ENCODE results near the gene GRIK4. TPM values are rescaled to one million over a fixed set of nuclear protein-coding genes. Genes with fewer than 3 reads are reported as not detected.

GRIK4 gene
- total and polyA plus RNA-seq, 2 donors from 2014 or later, result 0.25 TPM; not detected in 1

DNA sequence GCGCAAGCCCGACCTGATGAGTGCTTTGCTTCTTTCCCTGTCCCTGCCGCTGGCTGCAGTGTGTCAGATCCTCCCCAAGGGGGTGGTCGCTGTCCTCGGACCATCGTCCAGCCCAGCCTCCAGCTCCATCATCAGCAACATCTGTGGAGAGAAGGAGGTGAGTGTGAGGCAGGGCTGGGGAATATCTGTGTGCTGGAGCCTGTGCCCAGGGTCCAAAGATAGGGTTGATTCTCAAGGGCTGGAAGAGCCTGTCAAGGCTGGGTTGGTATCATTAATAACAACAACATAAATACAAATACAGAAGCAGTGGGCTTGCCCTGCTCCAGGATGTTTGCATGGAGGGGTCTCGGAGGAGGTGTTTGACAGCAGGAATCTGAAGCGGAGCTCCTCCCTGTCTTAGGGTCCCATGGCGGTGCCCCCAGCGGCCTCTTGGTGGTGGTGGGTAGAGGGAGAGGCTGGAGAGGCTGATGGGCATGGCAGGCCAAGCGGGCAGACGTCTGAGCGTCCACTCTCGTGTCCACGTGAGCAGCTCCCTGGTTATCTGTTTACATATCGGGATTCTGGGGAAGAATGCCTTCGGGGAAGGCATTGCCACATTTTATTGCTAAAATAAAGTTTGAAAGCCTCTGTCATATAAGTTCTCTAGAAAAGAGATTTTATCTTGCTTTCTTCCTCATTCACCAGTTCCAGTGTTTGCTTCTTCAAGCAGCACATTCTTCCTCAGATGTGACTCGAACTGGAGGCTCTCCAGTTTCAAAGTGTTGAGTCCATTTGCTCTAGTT, 304.0 kb downstream of the GRIK4 start:
- Histone ChIP-seq H3K27me3 (ENCODE audit: control insufficient read depth, insufficient read depth, low read length) (no peaks in the 10 kb centered on the region), H3K27ac (ENCODE audit: low read depth in 2 of 2, low read length in 2 of 2) (no peak overlapping the region), H3K4me1 (ENCODE audit: control insufficient read depth in 2 of 3, insufficient read depth in 2 of 3, low read depth in 1 of 3, low read length in 3 of 3) (no peaks in the 10 kb centered on the region), H3K36me3 (ENCODE audit: control insufficient read depth in 2 of 3, insufficient read depth in 3 of 3, low read length in 3 of 3) (no peaks in the 10 kb centered on the region), H3K4me3 (ENCODE audit: low read length in 3 of 3) (no peak overlapping the region), H3K9me3 (ENCODE audit: control insufficient read depth in 2 of 3, insufficient read depth in 1 of 3, low read length in 3 of 3) (no peaks in the 10 kb centered on the region), H3K9ac (ENCODE audit: low read length in 3 of 3) (no peak overlapping the region)
- FAIRE-seq (no peak), DNase-seq (peak in 1 of 5 donors; percentile 65)
- intact Hi-C loops (cut with DNase I), result no loop called here
- TF ChIP-seq, protein P1, sequence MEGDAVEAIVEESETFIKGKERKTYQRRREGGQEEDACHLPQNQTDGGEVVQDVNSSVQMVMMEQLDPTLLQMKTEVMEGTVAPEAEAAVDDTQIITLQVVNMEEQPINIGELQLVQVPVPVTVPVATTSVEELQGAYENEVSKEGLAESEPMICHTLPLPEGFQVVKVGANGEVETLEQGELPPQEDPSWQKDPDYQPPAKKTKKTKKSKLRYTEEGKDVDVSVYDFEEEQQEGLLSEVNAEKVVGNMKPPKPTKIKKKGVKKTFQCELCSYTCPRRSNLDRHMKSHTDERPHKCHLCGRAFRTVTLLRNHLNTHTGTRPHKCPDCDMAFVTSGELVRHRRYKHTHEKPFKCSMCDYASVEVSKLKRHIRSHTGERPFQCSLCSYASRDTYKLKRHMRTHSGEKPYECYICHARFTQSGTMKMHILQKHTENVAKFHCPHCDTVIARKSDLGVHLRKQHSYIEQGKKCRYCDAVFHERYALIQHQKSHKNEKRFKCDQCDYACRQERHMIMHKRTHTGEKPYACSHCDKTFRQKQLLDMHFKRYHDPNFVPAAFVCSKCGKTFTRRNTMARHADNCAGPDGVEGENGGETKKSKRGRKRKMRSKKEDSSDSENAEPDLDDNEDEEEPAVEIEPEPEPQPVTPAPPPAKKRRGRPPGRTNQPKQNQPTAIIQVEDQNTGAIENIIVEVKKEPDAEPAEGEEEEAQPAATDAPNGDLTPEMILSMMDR (IDR thresholded peaks at IDR 0.05; ENCODE audit: borderline replicate concordance, extremely low read depth, insufficient read depth), result no peak

DNA sequence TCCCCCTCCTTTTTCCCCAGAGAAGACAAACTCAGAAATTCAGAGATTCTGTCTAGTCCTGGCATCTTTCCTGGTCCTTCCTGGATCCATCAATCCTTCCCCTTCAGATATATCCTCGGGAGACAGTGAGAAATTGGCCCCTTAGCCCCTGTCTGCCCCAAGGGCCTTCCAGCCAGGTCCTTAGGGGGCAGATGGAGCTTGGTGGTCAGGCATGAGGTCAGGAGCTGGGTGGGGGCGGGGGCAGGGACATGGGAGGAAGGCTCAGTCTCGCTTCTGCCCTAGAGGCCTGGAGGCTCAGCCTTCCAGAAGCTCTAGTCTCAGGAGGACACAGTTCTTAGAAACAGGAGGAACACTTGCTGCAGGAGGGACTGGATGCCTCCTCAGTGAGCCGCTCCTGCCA, 304.6 kb downstream of the GRIK4 start:
- Histone ChIP-seq H3K9ac (ENCODE audit: low read length in 3 of 3) (no peak overlapping the region), H3K36me3 (ENCODE audit: control insufficient read depth in 2 of 3, insufficient read depth in 3 of 3, low read length in 3 of 3) (no peaks in the 10 kb centered on the region), H3K27me3 (ENCODE audit: control insufficient read depth, insufficient read depth, low read length) (no peaks in the 10 kb centered on the region), H3K9me3 (ENCODE audit: control insufficient read depth in 2 of 3, insufficient read depth in 1 of 3, low read length in 3 of 3) (no peaks in the 10 kb centered on the region), H3K4me1 (ENCODE audit: control insufficient read depth in 2 of 3, insufficient read depth in 2 of 3, low read depth in 1 of 3, low read length in 3 of 3) (no peaks in the 10 kb centered on the region), H3K27ac (ENCODE audit: low read depth in 2 of 2, low read length in 2 of 2) (no peak overlapping the region), H3K4me3 (ENCODE audit: low read length in 3 of 3) (no peak overlapping the region)
- intact Hi-C loops (cut with DNase I), result no loop called here
- no peak for DNase-seq
- TF ChIP-seq, protein P1 (IDR thresholded peaks at IDR 0.05; ENCODE audit: borderline replicate concordance, extremely low read depth, insufficient read depth), result no peak
- FAIRE-seq, result no peak

DNA sequence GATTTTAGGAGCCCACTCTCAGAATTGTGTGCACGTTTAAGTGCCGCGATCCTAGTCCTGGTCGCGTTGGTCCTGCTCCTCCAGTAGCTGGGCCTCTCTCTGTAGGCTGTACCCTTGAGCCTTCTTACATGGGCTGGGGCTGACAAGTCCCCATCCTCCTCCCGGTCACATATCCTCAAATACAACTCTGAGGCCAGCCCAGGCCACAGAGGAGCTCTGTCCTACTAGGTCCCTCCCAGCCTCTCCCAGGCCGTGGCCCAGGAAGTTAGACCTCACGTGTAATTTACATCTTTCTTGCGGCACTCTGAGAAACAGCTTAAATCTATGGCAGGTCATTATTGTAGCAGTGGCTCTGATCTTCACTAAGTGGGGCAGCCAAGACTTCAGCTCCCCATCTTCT, 305.2 kb downstream of the GRIK4 start:
- Histone ChIP-seq H3K27ac (ENCODE audit: low read depth in 2 of 2, low read length in 2 of 2) (no peak overlapping the region), H3K4me3 (ENCODE audit: low read length in 3 of 3) (no peak overlapping the region), H3K9me3 (ENCODE audit: control insufficient read depth in 2 of 3, insufficient read depth in 1 of 3, low read length in 3 of 3) (no peaks in the 10 kb centered on the region), H3K9ac (ENCODE audit: low read length in 3 of 3) (no peak overlapping the region), H3K4me1 (ENCODE audit: control insufficient read depth in 2 of 3, insufficient read depth in 2 of 3, low read depth in 1 of 3, low read length in 3 of 3) (no peaks in the 10 kb centered on the region), H3K36me3 (ENCODE audit: control insufficient read depth in 2 of 3, insufficient read depth in 3 of 3, low read length in 3 of 3) (no peaks in the 10 kb centered on the region), H3K27me3 (ENCODE audit: control insufficient read depth, insufficient read depth, low read length) (no peaks in the 10 kb centered on the region)
- intact Hi-C loops (cut with DNase I), result no loop called here
- DNase-seq, result no peak
- TF ChIP-seq, protein P1 (IDR thresholded peaks at IDR 0.05; ENCODE audit: borderline replicate concordance, extremely low read depth, insufficient read depth), result no peak
- no peak for FAIRE-seq

All from kidney (tissue), 14 donors.